GM19455 (cell line): ENCODE measurements around the gene ZNF565.
"Not testable (repeated sequence)": the region's sequence is repeated elsewhere in the genome, so short reads cannot be mapped to it uniquely, and the experiment has no call there.

Experiments
- ATAC-seq: cut with Tn5 transposase; IDR thresholded peaks from one replicate; pipeline ENCODE4 v1.9.1; 2021; ENCODE audit not compliant: unreplicated experiment

Gene ZNF565

DNA sequence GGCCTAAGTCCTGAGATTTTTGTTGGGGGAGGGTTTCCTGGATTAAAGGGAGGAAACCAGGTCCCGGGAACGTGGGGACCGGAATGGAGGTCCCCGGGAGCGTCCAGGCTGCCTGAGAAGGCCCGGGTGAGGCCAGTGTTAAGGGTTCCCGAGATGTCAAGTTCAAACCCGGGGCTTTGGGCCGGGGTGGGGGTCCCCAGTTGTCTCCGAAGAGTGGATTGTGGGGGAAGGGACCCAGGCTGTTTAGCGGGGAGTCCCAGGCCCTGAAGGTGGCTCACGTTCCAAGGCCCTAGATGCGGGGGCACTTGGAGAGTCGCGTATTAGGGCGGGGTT, 62.5 kb downstream of the ZNF565 start:
- no peak for ATAC-seq

DNA sequence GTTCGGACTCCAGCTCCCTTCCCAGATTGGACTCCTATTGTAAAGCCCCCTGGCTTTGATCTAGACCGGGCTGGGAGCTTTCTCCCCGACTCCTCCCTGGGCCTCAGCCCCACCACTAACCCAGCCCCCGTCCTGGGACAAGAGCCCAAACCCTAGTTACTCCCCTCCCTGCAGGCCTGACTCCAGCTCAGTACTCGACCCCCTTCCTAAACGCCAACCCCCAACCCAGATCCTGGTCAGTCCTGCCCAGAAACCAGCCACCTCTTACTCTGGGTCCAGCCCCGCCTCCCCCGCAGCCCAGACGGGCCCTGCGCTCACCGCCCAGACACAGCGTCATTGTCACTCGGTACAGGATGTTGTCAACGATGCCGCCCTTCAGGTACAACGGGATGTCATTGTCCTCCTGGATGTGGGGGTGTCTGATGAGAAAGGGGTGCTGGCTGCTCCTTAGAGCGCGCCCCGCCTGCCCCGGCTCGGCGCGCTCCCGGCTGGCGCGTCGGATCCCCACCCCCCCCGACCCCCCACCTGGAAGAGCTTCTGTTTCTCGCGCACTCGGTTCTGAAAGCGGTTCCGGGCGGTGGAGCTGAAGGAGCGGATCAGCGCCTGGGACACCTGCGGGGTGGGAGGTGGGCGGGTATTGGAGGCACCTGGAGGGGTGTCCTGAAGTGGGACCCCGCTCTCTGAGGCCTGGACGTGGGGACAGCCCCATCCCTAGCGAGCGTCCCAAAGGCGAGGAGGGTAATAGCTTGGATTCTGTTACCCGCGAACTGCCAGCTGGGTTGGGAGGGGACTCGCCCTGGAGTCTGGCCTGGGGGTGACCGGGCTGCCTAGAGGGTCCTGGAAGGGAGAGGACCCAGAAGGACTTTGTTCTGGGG, 63.1 kb downstream of the ZNF565 start:
- no peak for ATAC-seq

DNA sequence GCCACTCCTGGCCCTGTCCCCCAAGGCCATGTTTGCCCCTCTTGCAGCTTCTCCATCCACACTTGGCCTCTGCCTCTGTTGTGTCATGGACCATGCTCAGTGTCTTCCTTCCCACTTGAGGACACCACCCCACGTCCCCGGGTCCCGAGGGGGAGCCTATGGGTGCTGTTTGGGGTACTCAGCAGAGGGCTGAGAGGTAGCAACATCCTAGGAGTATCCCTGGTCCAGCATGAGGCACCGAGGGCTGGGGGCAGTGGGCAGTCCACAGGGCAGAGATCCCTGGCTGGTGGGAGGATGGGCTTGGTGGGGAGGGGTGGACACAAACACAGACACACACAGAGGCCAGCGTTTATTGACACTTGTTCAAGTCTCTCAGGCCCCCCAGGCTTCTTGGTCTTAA, 63.9 kb downstream of the ZNF565 start:
- no peak for ATAC-seq

DNA sequence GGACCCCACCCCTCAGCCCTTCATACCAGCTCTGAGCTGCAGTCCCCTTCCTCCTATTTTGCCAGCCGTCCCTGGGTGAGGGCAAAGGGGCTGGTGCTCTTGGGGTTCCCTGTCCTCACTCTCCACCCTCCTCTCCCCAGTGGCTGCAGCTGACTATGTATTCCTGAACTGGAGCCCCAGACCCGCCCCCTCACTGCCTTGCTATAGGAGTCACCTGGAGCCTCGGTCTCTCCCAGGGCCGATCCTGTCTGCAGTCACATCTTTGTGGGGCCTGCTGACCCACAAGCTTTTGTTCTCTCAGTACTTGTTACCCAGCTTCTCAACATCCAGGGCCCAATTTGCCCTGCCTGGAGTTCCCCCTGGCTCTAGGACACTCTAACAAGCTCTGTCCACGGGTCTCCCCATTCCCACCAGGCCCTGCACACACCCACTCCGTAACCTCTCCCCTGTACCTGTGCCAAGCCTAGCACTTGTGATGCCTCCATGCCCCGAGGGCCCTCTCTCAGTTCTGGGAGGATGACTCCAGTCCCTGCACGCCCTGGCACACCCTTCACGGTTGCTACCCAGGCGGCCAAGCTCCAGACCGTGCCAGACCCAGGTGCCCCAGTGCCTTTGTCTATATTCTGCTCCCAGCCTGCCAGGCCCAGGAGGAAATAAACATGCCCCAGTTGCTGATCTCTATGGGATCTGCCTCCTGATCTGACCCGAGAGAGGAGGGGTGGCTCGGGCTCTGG, 64.6 kb downstream of the ZNF565 start:
- no peak for ATAC-seq

DNA sequence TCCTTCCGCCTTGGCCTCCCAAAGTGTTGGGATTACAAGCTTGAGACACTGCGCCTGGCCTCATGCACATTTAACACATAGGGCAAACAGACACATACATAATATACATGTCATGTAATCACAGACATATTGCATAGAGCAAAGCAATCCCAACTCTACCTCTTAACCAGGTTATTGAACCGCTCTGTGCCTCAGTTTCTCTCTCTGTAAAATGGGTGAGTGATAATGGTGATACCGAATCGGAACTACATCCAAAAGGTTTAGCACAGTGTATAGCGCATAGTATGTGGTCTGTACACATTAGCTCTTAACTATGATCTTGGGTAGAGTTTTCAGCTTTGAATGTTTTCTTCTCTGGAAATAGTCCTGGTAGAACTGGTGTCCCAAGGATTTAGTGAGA, 69.8 kb downstream of the ZNF565 start:
- no peak for ATAC-seq

DNA sequence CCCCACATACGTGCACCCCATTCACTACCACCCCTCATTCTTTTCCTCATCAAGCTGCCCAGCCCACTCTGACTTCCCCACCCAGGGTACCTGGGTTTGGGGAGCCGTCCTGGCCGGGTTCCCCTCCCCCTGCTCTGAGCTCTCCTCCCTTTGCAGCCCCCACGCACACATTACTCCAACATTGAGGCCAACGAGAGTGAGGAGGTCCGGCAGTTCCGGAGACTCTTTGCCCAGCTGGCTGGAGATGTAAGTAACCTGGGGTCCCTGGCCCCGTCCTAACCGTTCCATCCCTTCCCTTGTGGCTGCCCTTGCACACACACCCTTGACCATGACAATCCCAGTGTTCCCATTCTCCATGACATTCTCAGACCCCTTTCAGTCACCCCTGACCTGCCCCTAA, 72.0 kb downstream of the ZNF565 start:
- ATAC-seq: no peak

DNA sequence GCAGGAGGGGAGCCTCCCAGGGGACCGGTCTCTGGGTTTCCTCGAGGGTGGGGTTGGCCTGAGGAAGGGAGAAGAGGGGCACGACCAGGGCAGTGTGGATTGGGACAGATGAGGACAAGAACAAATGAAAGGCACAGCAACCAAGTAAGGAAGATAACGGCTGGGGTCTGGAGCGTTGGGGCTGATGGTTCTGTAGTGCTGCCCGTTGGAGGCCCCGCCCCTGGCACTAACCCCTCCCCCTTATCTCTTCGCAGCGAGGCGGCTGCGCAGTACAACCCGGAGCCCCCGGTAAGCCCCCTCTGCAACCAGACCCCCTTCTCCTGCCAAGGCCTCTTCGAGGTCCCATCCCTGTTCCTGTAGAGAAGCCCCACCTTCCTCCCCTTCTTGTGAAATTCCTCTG, 72.4 kb downstream of the ZNF565 start:
- ATAC-seq: no peak

DNA sequence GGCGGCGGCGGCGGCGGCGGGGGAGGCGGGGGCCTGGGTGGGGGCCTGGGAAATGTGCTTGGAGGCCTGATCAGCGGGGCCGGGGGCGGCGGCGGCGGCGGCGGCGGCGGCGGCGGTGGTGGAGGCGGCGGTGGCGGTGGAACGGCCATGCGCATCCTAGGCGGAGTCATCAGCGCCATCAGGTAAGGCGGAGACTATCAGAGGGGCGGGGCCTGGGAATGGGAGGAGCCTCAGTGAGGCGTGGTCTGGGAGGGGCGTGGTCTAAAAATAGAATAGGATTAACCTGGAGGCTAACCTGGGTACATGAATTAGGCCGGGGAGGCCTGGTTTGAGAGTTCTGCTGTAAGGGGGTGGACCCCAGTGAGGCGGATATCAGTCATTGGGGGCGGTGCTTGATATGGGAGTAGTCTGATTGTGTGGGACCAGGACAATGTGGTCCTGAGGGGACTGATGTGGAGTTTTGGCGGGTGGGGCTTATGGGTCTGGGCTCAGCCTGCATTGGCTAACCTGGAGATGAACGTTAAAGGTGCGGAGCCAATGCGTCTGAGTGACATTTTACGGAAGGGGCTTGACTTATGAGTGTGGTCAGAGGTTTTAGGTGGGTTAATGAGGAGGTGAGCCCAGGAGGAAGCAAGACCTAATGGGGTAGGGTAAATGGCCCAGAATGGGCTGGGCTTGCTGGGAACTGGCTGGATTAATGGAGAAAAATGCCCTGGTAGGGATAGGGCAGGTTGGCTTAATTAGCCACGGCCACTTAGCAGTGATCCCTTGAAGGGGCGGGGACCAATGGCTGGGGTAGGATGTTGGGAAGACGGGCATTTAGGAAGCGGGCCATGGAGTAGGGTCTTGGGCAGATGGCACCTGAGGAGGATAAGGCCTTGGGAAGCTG, 73.2 kb downstream of the ZNF565 start:
- peak; percentile 33 for ATAC-seq

DNA sequence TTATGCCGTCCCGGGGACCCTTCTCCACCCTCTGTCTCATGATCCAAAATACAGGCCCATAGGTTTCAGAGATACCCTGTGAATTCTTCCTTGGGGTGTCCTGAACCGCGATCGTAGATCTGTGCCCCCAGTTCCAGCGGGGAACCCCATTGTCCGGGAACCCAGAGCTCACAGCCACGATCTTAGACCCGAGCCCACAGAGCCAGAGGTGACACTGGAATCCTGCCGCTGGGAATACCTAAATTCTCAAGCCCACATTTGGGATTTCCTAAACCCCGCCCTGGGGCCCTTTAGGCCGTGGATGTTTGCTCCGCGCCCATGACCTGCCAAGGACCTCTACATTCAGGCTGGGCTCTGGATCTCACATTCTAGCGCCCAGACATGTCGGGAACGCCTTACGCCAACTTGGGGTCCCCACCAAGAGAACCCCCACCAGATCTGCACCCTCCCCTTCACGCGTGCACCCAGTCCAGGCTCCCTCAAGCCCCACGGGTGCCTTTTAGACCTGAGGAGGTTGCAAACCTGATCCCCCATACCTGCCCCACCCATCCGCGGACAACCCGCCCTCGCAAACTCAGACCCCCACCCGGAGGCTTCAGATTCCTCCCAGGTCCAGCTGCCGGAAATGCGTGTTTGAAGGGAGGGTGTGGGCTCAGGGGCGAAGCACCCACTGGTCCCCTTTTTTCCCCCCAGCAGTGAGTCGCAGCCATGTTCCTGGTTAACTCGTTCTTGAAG, 74.0 kb downstream of the ZNF565 start:
- peak; percentile 4 for ATAC-seq

DNA sequence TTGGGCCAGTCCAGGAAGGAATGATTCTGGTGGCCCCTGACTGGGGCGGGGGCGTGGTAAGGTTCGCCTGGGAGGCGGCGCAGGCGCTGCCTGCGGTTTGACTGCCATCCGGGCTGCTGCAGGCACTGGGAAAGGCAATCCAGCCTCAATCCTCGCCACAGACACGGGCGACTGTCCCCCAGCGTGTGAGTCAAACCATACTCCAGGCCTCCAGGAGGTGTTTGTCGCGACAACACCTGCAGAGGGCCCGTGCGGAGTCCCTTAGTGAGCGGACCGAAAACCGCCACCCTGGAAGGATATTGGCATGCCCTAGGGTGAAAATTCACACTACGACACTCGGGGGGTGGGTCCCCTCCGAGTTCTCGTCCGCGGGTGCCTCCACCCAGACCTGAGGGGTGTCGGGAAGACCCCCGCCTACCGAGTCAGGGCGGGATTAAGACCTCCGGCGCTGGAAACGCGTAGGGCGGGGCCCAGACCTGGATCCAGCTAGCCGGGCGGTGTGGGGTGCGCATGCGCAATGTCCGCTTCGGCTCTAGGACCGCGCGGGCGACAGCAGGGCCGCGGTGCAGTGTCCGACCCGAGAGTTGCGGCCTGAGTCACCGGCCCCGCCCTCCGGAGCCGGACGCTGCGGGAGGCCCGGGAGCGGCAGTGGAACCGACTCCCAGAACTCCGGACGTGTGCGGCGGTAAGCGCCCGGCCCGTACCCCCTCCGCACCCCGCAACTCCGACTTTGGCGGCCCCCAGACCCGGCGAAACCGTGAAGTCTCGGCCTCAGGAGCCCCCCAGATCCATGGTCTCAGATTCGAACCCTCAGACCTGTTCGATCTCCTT, 74.8 kb downstream of the ZNF565 start, which contains the start of gene CAPNS1:
TSS of gene CAPNS1 (plus strand) at position 594 of the 831 bp plus-strand sequence. CDS start 946 bp downstream, outside the sequence.
- peak; percentile 77 for ATAC-seq

DNA sequence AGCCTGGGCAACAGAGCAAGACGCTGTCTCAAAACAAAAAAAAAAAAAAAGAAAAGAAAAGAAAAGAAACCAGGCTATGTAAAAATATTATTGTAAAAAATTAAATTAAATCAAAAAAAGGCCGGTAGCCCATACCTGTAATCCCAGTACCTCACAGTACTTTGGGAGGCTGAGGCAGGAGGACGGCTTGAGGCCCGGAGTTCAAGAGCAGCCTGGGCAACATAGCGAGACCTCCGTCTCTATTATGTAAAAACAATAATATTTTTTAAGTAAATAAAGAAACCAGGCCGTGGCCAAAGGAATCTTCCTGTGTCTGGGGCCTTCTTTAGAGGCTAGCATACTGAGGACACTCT, 75.4 kb downstream of the ZNF565 start:
- ATAC-seq: no peak

DNA sequence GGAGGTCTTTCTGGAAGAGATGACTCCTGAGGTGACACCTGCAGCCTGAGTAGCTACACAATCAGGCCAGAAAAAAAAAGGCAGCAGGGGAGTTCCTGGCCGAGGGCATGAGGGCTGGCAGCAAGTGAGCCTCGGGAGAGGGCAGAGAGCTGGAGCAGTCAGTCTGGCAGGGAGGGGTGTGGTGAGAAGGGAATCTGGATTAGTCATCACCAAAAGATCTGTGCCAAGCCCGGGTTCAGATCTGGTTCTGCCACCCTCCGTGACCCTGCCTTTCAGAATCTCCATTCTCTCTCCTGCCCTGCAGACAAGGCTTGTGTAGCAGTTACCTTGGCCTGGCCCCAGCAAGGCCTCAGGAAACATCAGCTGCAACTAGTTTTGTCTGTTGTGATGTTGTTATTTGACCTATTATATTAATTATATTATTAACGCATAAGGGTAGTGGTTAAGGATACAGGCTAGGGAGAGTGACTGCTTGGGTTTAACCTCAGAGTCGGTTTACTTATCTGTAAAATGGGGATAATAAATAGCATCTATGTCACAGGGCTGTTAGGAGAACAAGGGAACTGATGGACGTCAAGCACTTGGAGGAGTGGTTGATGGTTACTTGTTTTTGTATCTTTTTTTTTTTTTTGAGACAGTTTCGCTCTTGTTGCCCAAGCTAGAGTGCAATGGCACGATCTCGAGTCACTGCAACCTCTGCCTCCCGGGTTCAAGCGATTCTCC, 77.3 kb downstream of the ZNF565 start:
- ATAC-seq: no peak

DNA sequence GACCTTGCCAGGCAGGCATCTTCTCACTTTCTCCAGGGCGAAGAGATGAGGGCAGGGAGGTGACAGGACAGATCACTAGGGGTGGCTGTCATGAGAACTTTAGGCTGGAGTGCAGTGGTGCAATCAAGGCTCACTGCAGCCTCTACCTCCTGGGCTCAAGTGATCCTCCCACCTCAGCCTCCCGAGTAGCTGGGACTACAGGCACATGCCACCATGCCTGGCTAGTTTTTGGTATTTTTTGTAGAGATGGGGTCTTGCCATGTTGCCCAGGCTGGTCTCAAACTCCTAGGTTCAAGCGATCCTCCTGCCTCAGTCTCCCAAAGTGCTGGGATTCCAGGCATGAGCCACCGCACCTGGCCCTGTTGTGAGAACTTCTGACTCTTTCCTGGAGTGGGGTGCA, 79.6 kb downstream of the ZNF565 start:
- not testable (repeated sequence) for ATAC-seq
